ENCODE measurements around the gene MLF2. TPM values are rescaled to one million over a fixed set of nuclear protein-coding genes. Genes with fewer than 3 reads are reported as not detected.

MLF2 gene
- total RNA-seq, 1 experiment from 2014 or later, result 309 TPM

DNA sequence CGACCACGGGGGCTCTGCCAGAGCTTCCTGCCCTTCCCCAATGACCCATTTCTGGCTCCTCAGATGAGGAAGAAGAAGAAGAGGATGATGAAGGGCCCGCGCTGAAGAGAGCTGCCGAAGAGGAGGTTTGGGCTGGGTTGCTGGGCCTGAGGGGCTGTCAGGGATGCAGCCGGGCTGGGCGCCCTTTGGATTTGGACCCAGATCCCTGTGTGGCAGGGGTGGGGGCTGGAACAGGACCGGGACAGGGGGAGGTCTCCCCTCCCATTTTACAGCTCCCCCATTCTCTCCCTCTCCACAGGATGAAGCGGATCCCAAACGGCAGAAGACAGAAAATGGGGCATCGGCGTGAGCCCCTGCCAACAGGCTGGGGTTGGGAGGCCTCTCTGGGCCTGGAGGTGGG, 17.2 kb upstream of the MLF2 start:
- no peak overlapping the region for H3K4me3 ChIP-seq (replicated peaks in 1 of 2; ENCODE audit: low read depth in 1 of 2, low read length in 2 of 2)
- RAD21 ChIA-PET (ENCODE audit: low non-redundant PET in 1 of 2, low total read pairs in 2 of 2, uncharacterized antibody in 2 of 2, unreplicated experiment in 2 of 2), result interaction anchor here in 1 of 2 experiments (0.7 kb wide), 1 partner anchor 18 kb away, joined by 4 read pairs; no protein-coding TSS in a partner anchor
- CTCF ChIA-PET, result no interaction called here
- POLR2A ChIA-PET, result no interaction called here
- no peak overlapping the region; the same call in 1 of the 2 replicates for H3K27ac ChIP-seq (ENCODE audit: low read depth, low read length)
- H3K4me2 ChIP-seq (ENCODE audit: low read length), result no peak overlapping the region
- no peaks in the 10 kb centered on the region for H3K27me3 ChIP-seq (ENCODE audit: insufficient read depth, low read length)
- H3K4me1 ChIP-seq (ENCODE audit: control insufficient read depth in 1 of 2, insufficient read depth in 2 of 2, low read length in 2 of 2), result peaks cover 26 to 50% of the 10 kb centered on the region in 2 experiments
- DNase-seq (ENCODE audit: low read depth, low spot score) (no peak), ATAC-seq (no peak)
- H2AFZ ChIP-seq (ENCODE audit: low read depth, low read length, poor library complexity, severe bottlenecking), result no peak overlapping the region
- H3K9me2 ChIP-seq (ENCODE audit: insufficient read depth), result no peaks in the 10 kb centered on the region
- intact Hi-C loops (cut with micrococcal nuclease), result no loop called here
- no TSS peak for BruUV-seq (replicated peaks)
- peaks cover 9 to 13% of the 10 kb centered on the region in 2 experiments; a peak in 3 of 4 replicates for H3K36me3 ChIP-seq (ENCODE audit: control insufficient read depth in 1 of 2, insufficient read depth in 2 of 2, low read length in 2 of 2)
- H3K9ac ChIP-seq (ENCODE audit: low read length), result no peak overlapping the region
- no peak for TF ChIP-seq POLR2A (IDR thresholded peaks at IDR 0.05; ENCODE audit: borderline replicate concordance, extremely low read depth, insufficient read depth, insufficient read length)
- no peak for TF ChIP-seq TCF7L2 (IDR thresholded peaks at IDR 0.05; ENCODE audit: borderline replicate concordance, extremely low read depth, insufficient read depth, insufficient read length)
- TF ChIP-seq EZH2 (IDR thresholded peaks at IDR 0.05), result no peak
- no peaks in the 10 kb centered on the region for H4K20me1 ChIP-seq (ENCODE audit: insufficient read depth)
- H3K9me3 ChIP-seq (ENCODE audit: control insufficient read depth in 1 of 2, insufficient read depth in 1 of 2, low read depth in 1 of 2, low read length in 2 of 2), result no peaks in the 10 kb centered on the region
- peaks cover 29% of the 10 kb centered on the region for H3K79me2 ChIP-seq (ENCODE audit: insufficient read depth, low read length)

- no TSS peak for BruUV-seq (replicated peaks)
- Histone ChIP-seq H3K79me2 (ENCODE audit: insufficient read depth, low read length) (peaks cover 29% of the 10 kb centered on the region), H2AFZ (ENCODE audit: low read depth, low read length, poor library complexity, severe bottlenecking) (no peak overlapping the region), H3K4me3 (replicated peaks in 1 of 2; ENCODE audit: low read depth in 1 of 2, low read length in 2 of 2) (no peak overlapping the region), H3K4me1 (ENCODE audit: control insufficient read depth in 1 of 2, insufficient read depth in 2 of 2, low read length in 2 of 2) (peaks cover 30 to 54% of the 10 kb centered on the region in 2 experiments), H3K9me3 (ENCODE audit: control insufficient read depth in 1 of 2, insufficient read depth in 1 of 2, low read depth in 1 of 2, low read length in 2 of 2) (no peaks in the 10 kb centered on the region), H4K20me1 (ENCODE audit: insufficient read depth) (no peaks in the 10 kb centered on the region), H3K27ac (ENCODE audit: low read depth, low read length) (no peak overlapping the region; the same call in 1 of the 2 replicates), H3K4me2 (ENCODE audit: low read length) (no peak overlapping the region), H3K9me2 (ENCODE audit: insufficient read depth) (no peaks in the 10 kb centered on the region), H3K36me3 (ENCODE audit: control insufficient read depth in 1 of 2, insufficient read depth in 2 of 2, low read length in 2 of 2) (peaks cover 9 to 13% of the 10 kb centered on the region in 2 experiments; a peak in 3 of 4 replicates), H3K27me3 (ENCODE audit: insufficient read depth, low read length) (no peaks in the 10 kb centered on the region), H3K9ac (ENCODE audit: low read length) (no peak overlapping the region)
- DNase-seq (ENCODE audit: low read depth, low spot score), result no peak
- intact Hi-C loops (cut with micrococcal nuclease), result no loop called here
- CTCF ChIA-PET, result interaction anchor here (1.0 to 1.6 kb wide), 3 partner anchors 8 to 85 kb away, joined by 3 to 9 read pairs (median 4); partner anchors contain the start of gene MLF2
- no peak for ATAC-seq
- RAD21 ChIA-PET (ENCODE audit: low non-redundant PET in 1 of 2, low total read pairs in 2 of 2, uncharacterized antibody in 2 of 2, unreplicated experiment in 2 of 2), result interaction anchor here in 1 of 2 experiments (0.7 kb wide), 1 partner anchor 18 kb away, joined by 4 read pairs; no protein-coding TSS in a partner anchor
- POLR2A ChIA-PET, result no interaction called here
- TF ChIP-seq CBX3 (IDR thresholded peaks at IDR 0.05; ENCODE audit: low read depth) (no peak), EZH2 (IDR thresholded peaks at IDR 0.05) (no peak), EZH2phosphoT487 (IDR thresholded peaks at IDR 0.05; ENCODE audit: borderline replicate concordance) (no peak), ZNF274 (IDR thresholded peaks at IDR 0.05; ENCODE audit: low read depth, low read length) (no peak), CEBPB (IDR thresholded peaks at IDR 0.05; ENCODE audit: low read depth) (no peak), YY1 (IDR thresholded peaks at IDR 0.05; ENCODE audit: extremely low read depth, insufficient replicate concordance, low read depth, low read length) (no peak), EGR1 (IDR thresholded peaks at IDR 0.05; ENCODE audit: low read depth) (no peak)
- TF ChIP-seq, protein P1, sequence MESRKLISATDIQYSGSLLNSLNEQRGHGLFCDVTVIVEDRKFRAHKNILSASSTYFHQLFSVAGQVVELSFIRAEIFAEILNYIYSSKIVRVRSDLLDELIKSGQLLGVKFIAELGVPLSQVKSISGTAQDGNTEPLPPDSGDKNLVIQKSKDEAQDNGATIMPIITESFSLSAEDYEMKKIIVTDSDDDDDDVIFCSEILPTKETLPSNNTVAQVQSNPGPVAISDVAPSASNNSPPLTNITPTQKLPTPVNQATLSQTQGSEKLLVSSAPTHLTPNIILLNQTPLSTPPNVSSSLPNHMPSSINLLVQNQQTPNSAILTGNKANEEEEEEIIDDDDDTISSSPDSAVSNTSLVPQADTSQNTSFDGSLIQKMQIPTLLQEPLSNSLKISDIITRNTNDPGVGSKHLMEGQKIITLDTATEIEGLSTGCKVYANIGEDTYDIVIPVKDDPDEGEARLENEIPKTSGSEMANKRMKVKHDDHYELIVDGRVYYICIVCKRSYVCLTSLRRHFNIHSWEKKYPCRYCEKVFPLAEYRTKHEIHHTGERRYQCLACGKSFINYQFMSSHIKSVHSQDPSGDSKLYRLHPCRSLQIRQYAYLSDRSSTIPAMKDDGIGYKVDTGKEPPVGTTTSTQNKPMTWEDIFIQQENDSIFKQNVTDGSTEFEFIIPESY (IDR thresholded peaks at IDR 0.05; ENCODE audit: extremely low read depth, insufficient replicate concordance, low read length), result no peak
- TF ChIP-seq, protein P2, sequence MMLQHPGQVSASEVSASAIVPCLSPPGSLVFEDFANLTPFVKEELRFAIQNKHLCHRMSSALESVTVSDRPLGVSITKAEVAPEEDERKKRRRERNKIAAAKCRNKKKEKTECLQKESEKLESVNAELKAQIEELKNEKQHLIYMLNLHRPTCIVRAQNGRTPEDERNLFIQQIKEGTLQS (IDR thresholded peaks at IDR 0.05), result no peak
- TF ChIP-seq, protein P3, sequence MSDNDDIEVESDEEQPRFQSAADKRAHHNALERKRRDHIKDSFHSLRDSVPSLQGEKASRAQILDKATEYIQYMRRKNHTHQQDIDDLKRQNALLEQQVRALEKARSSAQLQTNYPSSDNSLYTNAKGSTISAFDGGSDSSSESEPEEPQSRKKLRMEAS (IDR thresholded peaks at IDR 0.05), result no peak
These were observed 16.7 kb upstream of the MLF2 start for GRCh38 chr12:6769666-6770065.

Measured in HCT116 (cell line).